Prostate gland (tissue), 2 donors: Measurements from ENCODE around the gene TRAF5.

Source experiments
- POLR2AphosphoS5 ChIP-seq: sonication (generic); formaldehyde crosslinking; IDR thresholded peaks from one replicate; pipeline ENCODE4 v1.6.1; 2017; ENCODE audit warnings: antibody characterized with exemption
- TF ChIP-seq, protein P1 (sequence below), 4 experiments: fragments of 200-600 bp in 2 of 4; fragments of 450-650 bp in 2 of 4; sonication (generic) in 2 of 4; IDR thresholded peaks; 1 replicate in 3 of 4; 2 replicates in 1 of 4; pipeline ENCODE4 v1.5.1; 2016 to 2019; ENCODE audit warnings: antibody characterized with exemption in 4 of 4, mild to moderate bottlenecking in 2 of 4, moderate library complexity in 2 of 4

DNA sequence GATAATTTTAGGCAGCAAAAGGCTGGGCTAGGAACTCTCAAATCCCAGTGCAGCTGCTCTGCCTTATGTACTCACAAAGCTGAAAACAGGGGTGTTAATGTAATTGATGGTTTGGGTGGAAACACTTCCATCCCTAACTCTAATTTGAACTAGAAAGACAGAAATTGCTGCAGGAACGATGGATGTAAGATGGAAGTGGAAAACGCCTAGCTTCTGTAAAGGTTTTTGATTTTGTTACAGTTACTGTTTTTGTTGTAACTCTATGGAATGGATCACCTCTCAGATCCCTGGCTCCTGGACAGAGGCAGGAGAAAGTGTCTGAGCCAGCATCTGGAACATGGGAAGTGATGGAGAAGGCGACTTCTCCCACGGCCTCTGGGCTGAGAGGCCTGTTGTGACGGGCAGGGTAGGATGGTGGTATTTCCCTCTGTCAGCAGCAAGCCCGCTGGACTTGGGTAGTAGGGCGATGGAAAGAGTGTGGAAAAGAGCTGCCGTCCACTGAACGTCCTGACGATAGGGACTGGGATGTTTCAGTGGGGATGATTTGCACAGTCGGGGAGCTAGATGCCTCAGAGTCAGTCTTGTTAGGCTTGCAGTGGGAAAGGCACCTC, 1.6 kb downstream of the TRAF5 start:
- TF ChIP-seq, protein P1, sequence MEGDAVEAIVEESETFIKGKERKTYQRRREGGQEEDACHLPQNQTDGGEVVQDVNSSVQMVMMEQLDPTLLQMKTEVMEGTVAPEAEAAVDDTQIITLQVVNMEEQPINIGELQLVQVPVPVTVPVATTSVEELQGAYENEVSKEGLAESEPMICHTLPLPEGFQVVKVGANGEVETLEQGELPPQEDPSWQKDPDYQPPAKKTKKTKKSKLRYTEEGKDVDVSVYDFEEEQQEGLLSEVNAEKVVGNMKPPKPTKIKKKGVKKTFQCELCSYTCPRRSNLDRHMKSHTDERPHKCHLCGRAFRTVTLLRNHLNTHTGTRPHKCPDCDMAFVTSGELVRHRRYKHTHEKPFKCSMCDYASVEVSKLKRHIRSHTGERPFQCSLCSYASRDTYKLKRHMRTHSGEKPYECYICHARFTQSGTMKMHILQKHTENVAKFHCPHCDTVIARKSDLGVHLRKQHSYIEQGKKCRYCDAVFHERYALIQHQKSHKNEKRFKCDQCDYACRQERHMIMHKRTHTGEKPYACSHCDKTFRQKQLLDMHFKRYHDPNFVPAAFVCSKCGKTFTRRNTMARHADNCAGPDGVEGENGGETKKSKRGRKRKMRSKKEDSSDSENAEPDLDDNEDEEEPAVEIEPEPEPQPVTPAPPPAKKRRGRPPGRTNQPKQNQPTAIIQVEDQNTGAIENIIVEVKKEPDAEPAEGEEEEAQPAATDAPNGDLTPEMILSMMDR (IDR thresholded peaks at IDR 0.05) = no peak
- TF ChIP-seq POLR2AphosphoS5 = no peak
